Keratinocyte (primary cell): Measurements from ENCODE around the gene RAB11FIP4. TPM values are rescaled to one million over a fixed set of nuclear protein-coding genes. Genes with fewer than 3 reads are reported as not detected.

Source experiments
- DNase-seq: peaks from one replicate; pipeline ENCODE4 v3.0.0-alpha.2; 2011; ENCODE audit warnings: low read depth, missing footprints, low spot score
- FAIRE-seq: peaks from 2 replicates; lab custom pipeline; 2011; peaks lifted over from hg19 to GRCh38; lab: Jason Lieb, UNC
- H2AFZ ChIP-seq: 2 replicates; pipeline ENCODE4 v1.6.0; 2012; ENCODE audit warnings: low read length, control low read depth, inconsistent platforms; ENCODE audit not compliant: control insufficient read depth
- H3K27ac ChIP-seq: 2 replicates; pipeline ENCODE4 v1.5.1; 2011; ENCODE audit warnings: low read length; ENCODE audit not compliant: control insufficient read depth, insufficient read depth
- H3K27me3 ChIP-seq: 3 replicates; pipeline ENCODE4 v1.6.0; 2011; ENCODE audit warnings: low read length; ENCODE audit not compliant: control insufficient read depth, insufficient read depth; ENCODE audit errors: extremely low read depth
- H3K36me3 ChIP-seq, 2 experiments: 2 replicates in 1 of 2; 3 replicates in 1 of 2; pipeline ENCODE4 v1.5.1; 2011; ENCODE audit warnings: low read length in 2 of 2, mild to moderate bottlenecking in 1 of 2; ENCODE audit not compliant: control insufficient read depth in 2 of 2, insufficient read depth in 2 of 2; ENCODE audit errors: extremely low read depth in 1 of 2
- H3K4me1 ChIP-seq: 3 replicates; pipeline ENCODE4 v1.5.1; 2011; ENCODE audit warnings: low read length; ENCODE audit not compliant: control insufficient read depth, insufficient read depth; ENCODE audit errors: extremely low read depth
- H3K4me2 ChIP-seq: 3 replicates; pipeline ENCODE4 v1.6.0; 2011; ENCODE audit warnings: low read depth, low read length; ENCODE audit not compliant: control insufficient read depth, insufficient read depth; ENCODE audit errors: extremely low read depth
- H3K4me3 ChIP-seq, 3 experiments: fragments of 200-600 bp in 1 of 3; sonication (generic) in 1 of 3; 2 replicates in 2 of 3; 3 replicates in 1 of 3; pipeline ENCODE4 v1.5.1; 2011 to 2016; ENCODE audit warnings: low read length in 3 of 3, mild to moderate bottlenecking in 3 of 3, control low read depth in 2 of 3, inconsistent platforms in 1 of 3, low read depth in 1 of 3, mixed read lengths in 1 of 3, mixed run types in 1 of 3, moderate library complexity in 1 of 3; ENCODE audit not compliant: control insufficient read depth in 2 of 3, insufficient read depth in 2 of 3; ENCODE audit errors: extremely low read depth in 1 of 3
- H3K79me2 ChIP-seq: 2 replicates; pipeline ENCODE4 v1.6.0; 2012; ENCODE audit warnings: low read length; ENCODE audit not compliant: control insufficient read depth, insufficient read depth
- H3K9ac ChIP-seq: 3 replicates; pipeline ENCODE4 v1.6.0; 2011; ENCODE audit warnings: low read length; ENCODE audit not compliant: control insufficient read depth, insufficient read depth; ENCODE audit errors: extremely low read depth
- H3K9me1 ChIP-seq: 3 replicates; pipeline ENCODE4 v1.6.0; 2011; ENCODE audit warnings: low read length; ENCODE audit not compliant: control insufficient read depth, insufficient read depth; ENCODE audit errors: extremely low read depth
- H3K9me3 ChIP-seq: 2 replicates; pipeline ENCODE4 v1.5.1; 2012; ENCODE audit warnings: low read depth, low read length; ENCODE audit not compliant: control insufficient read depth
- H4K20me1 ChIP-seq: 3 replicates; pipeline ENCODE4 v1.6.0; 2011; ENCODE audit warnings: low read length; ENCODE audit not compliant: control insufficient read depth, insufficient read depth; ENCODE audit errors: extremely low read depth
- CTCF ChIP-seq, 3 experiments: IDR thresholded peaks in 1 of 3; conservative IDR thresholded peaks in 1 of 3; optimal IDR thresholded peaks in 1 of 3; 2 replicates in 2 of 3; 3 replicates in 1 of 3; pipeline versions ENCODE3 to v1.5.1; 2011; ENCODE audit warnings: low read length in 3 of 3, mild to moderate bottlenecking in 3 of 3, moderate library complexity in 2 of 3, control low read depth in 1 of 3, inconsistent platforms in 1 of 3; ENCODE audit not compliant: insufficient read depth in 2 of 3; ENCODE audit errors: extremely low read depth in 1 of 3
- EZH2 ChIP-seq: IDR thresholded peaks from one replicate; pipeline ENCODE4 v1.6.1; 2012; ENCODE audit warnings: inconsistent platforms, mild to moderate bottlenecking, low read length, moderate library complexity
- dilution Hi-C: fragments of 300-500 bp; cut with MboI; formaldehyde crosslinking; loops from one replicate; pipeline ENCODE4 v1.7.0; 2020; ENCODE audit warnings: low sequenced_read_pairs; ENCODE audit not compliant: extremely low pct_ligation_motif_present
- polyA plus RNA-seq, 5 experiments: library from polyadenylated mRNA; depleted of rRNA in 3 of 5; stranded (reverse) in 3 of 5; stranded (forward) in 1 of 5; unstranded in 1 of 5; fragments of >200 nt; gene quantifications; 1 replicate in 1 of 5; 2 replicates in 3 of 5; 3 replicates in 1 of 5; pipeline versions ENCODE4 v1.2.1 to v1.2.3, GENCODE V29; 2011 to 2012; ENCODE audit warnings: missing spikeins in 2 of 5, low read depth in 1 of 5, low replicate concordance in 1 of 5

The RAB11FIP4 gene
- polyA plus RNA-seq, 1 donor (not counting 4 experiments of a cell fraction or from before 2014, with no cell fraction given): 9.1 TPM

- Histone ChIP-seq H3K4me3 (no peak overlapping the region), H3K9me3 (no peaks in the 10 kb centered on the region), H3K4me1 (peaks cover 20% of the 10 kb centered on the region), H3K36me3 (no peaks in the 10 kb centered on the region), H4K20me1 (no peaks in the 10 kb centered on the region), H3K4me2 (peak overlapping the region; percentile 29), H3K27me3 (no peaks in the 10 kb centered on the region), H2AFZ (no peak overlapping the region), H3K27ac (no peak overlapping the region), H3K9me1 (peaks cover 1% of the 10 kb centered on the region), H3K79me2 (peaks cover 3% of the 10 kb centered on the region), H3K9ac (no peak overlapping the region)
- TF ChIP-seq EZH2: no peak
- TF ChIP-seq CTCF (optimal IDR thresholded peaks at IDR 0.05 in 1 of 3, IDR thresholded peaks at IDR 0.05 in 1 of 3, conservative IDR thresholded peaks at IDR 0.05 in 1 of 3; ENCODE audit: extremely low read depth in 1 of 3, insufficient read depth in 2 of 3, low read length in 3 of 3): no peak
- FAIRE-seq (peak; percentile 39), DNase-seq (no peak)
- dilution Hi-C loops: no loop called here
These were observed 108.5 kb downstream of the RAB11FIP4 start for GRCh38 chr17:31499771-31500554.

DNA sequence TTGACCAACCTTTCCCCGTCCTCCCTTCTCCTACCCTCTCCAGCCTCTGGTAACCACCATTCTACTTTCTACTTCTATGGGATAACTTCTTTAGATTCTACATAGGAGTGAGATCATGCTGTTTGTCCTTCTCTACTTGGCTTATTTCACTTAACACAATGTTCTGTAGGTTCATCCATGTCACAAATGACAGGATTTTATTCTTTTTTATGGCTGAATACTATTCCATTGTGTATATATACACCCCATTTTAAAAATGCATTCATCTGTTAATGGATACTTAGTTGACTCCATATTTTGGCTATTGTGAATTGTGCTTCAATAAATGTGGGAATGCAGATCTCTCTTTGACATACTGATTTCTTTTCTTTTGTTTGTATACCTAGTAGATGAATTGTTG, 115.0 kb downstream of the RAB11FIP4 start:
- DNase-seq (no peak), FAIRE-seq (no peak)
- Histone ChIP-seq H3K27me3 (no peaks in the 10 kb centered on the region), H3K79me2 (no peaks in the 10 kb centered on the region), H2AFZ (no peak overlapping the region), H3K4me1 (peaks cover 17% of the 10 kb centered on the region), H3K4me2 (no peak overlapping the region), H3K9me3 (no peaks in the 10 kb centered on the region), H4K20me1 (no peaks in the 10 kb centered on the region), H3K9ac (no peak overlapping the region), H3K27ac (no peak overlapping the region), H3K9me1 (no peaks in the 10 kb centered on the region), H3K4me3 (no peak overlapping the region), H3K36me3 (peaks cover 0 to 3% of the 10 kb centered on the region in 2 experiments)
- no peak for TF ChIP-seq EZH2
- TF ChIP-seq CTCF (optimal IDR thresholded peaks at IDR 0.05 in 1 of 3, IDR thresholded peaks at IDR 0.05 in 1 of 3, conservative IDR thresholded peaks at IDR 0.05 in 1 of 3; ENCODE audit: extremely low read depth in 1 of 3, insufficient read depth in 2 of 3, low read length in 3 of 3): no peak
- dilution Hi-C loops: no loop called here
